ENCODE results near the gene NRL. TPM values are rescaled to one million over a fixed set of nuclear protein-coding genes. Genes with fewer than 3 reads are reported as not detected.
A peak's percentile ranks its signal among the peaks of the same experiment; 100 is the strongest.
"Not testable (repeated sequence)": the region's sequence is repeated elsewhere in the genome, so short reads cannot be mapped to it uniquely, and the experiment has no call there.

The NRL gene
- total and polyA plus RNA-seq, 2 experiments from 2014 or later, result 0.48 to 0.86 TPM

DNA sequence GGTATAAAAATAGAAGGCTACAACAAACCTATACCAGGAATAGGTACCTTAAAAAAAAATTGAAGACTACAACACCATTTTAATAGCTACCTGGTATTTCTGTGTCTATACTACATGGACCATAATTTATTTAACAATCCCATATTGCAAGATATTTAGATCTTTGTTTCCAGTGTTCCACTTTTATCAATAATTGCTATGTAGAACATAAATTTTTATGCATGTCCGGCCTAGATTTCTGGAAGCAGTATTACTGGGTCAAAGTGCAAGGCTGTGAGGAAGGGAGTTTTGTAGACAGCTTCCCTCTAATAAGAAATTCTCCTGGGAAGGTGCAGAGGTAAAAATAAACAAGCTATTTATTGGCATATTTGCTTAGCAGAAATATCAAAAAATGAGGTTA lies 4.2 kb downstream of the NRL start:
- Histone ChIP-seq H3K9me3 (ENCODE audit: low read depth) (no peaks in the 10 kb centered on the region), H3K4me2 (ENCODE audit: unreplicated experiment) (no peak overlapping the region), H3K4me3 (no peak overlapping the region), H3K79me2 (ENCODE audit: insufficient read depth) (peaks cover 4% of the 10 kb centered on the region; the same call in 1 of the 2 replicates), H3K36me3 (ENCODE audit: low read depth) (no peaks in the 10 kb centered on the region), H3K9ac (no peak overlapping the region), H2AFZ (no peak overlapping the region), H3K9me2 (ENCODE audit: insufficient read depth) (no peaks in the 10 kb centered on the region), H3F3A (ENCODE audit: insufficient read depth) (peaks cover 21% of the 10 kb centered on the region), H4K20me1 (ENCODE audit: insufficient read depth) (no peaks in the 10 kb centered on the region), H3K27me3 (replicated peaks; ENCODE audit: insufficient read depth) (no peaks in the 10 kb centered on the region), H3K4me1 (ENCODE audit: insufficient read depth) (peaks cover 7% of the 10 kb centered on the region; the same call in 1 of the 2 replicates), H3K27ac (no peak overlapping the region)
- no peak for DNase-seq
- WGBS, 2 experiments (ENCODE audit: low coverage in 1 of 2, low lambda C conversion rate in 2 of 2, missing lambda C conversion rate in 2 of 2), result 96 to 100% methylated on average over 1 of the region's 1 CpG
- in situ Hi-C loops (cut with MboI), result no loop called here
- TF ChIP-seq EZH2 (IDR thresholded peaks at IDR 0.05; ENCODE audit: insufficient read depth, poor library complexity, severe bottlenecking) (no peak), EZH2phosphoT487 (IDR thresholded peaks at IDR 0.05; ENCODE audit: insufficient read depth, low read depth) (no peak)

DNA sequence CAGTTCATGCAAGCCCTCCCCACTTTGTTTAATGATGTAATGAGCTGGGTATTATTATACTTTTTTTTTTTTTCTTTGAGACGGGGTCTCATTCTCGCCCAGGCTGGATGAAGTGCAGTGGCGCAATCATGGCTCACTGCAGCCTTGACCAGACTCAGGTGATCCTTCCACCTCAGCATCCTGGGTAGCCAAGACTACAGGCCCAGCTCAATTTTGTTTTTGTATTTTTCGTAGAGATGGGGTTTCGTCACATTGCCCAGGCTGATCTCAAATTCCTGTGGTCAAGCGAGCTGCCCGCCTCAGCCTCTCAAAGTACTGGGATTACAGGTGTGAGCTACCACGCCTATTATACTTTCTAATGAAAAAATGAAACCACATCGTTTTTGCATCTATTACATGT lies 4.7 kb downstream of the NRL start:
- H3K27ac ChIP-seq, result no peak overlapping the region
- H3K4me2 ChIP-seq (ENCODE audit: unreplicated experiment), result no peak overlapping the region
- H2AFZ ChIP-seq, result no peak overlapping the region
- in situ Hi-C loops (cut with MboI), result no loop called here
- H3K9me3 ChIP-seq (ENCODE audit: low read depth), result no peaks in the 10 kb centered on the region
- H3K79me2 ChIP-seq (ENCODE audit: insufficient read depth), result no peaks in the 10 kb centered on the region
- WGBS, 2 experiments (ENCODE audit: low coverage in 1 of 2, low lambda C conversion rate in 2 of 2, missing lambda C conversion rate in 2 of 2), result 87% methylated on average over 9 of the region's 9 CpGs
- H3K36me3 ChIP-seq (ENCODE audit: low read depth), result no peaks in the 10 kb centered on the region
- H3K9me2 ChIP-seq (ENCODE audit: insufficient read depth), result no peaks in the 10 kb centered on the region
- H4K20me1 ChIP-seq (ENCODE audit: insufficient read depth), result no peaks in the 10 kb centered on the region
- peaks cover 21% of the 10 kb centered on the region for H3F3A ChIP-seq (ENCODE audit: insufficient read depth)
- no peak overlapping the region for H3K9ac ChIP-seq
- DNase-seq, result no peak
- H3K4me1 ChIP-seq (ENCODE audit: insufficient read depth), result 0 out of 2 replicates have a peak, but pooled peaks cover 5% of the 10 kb centered on the region
- TF ChIP-seq EZH2phosphoT487 (IDR thresholded peaks at IDR 0.05; ENCODE audit: insufficient read depth, low read depth) (no peak), EZH2 (IDR thresholded peaks at IDR 0.05; ENCODE audit: insufficient read depth, poor library complexity, severe bottlenecking) (no peak)
- H3K4me3 ChIP-seq, result no peak overlapping the region
- H3K27me3 ChIP-seq (replicated peaks; ENCODE audit: insufficient read depth), result no peaks in the 10 kb centered on the region

DNA sequence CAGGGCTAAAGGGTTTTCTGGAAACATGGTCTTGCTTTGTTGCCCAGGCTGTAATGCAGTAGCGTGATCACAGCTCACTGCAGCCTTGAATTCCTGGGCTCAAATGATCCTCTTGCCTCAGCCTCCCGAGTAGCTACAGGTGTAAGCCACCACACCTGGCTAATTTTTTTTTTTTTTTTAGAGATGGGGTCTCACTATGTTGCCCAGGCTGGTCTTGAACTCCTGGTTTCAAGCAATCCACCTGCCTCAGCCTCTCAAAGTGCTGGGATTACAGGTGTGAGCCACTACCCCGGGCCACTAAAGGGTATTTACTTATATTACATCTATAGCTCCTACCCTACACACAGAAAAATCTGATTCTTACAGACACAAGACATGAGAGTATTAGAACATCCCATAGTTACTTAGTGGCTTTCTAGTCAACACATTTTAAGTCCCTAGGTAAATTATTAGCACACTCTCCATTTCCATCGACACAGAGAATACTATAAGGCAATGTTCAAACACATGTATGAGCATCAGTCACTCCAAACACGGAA lies 6.3 kb downstream of the NRL start:
- H2AFZ ChIP-seq, result peak overlapping the region; percentile 54
- TF ChIP-seq EZH2 (IDR thresholded peaks at IDR 0.05; ENCODE audit: insufficient read depth, poor library complexity, severe bottlenecking) (no peak), EZH2phosphoT487 (IDR thresholded peaks at IDR 0.05; ENCODE audit: insufficient read depth, low read depth) (no peak)
- in situ Hi-C loops (cut with MboI), result no loop called here
- no peak for DNase-seq
- H3K4me2 ChIP-seq (ENCODE audit: unreplicated experiment), result no peak overlapping the region
- H3K4me3 ChIP-seq, result no peak overlapping the region
- no peaks in the 10 kb centered on the region for H3K9me3 ChIP-seq (ENCODE audit: low read depth)
- peaks cover 28% of the 10 kb centered on the region for H3F3A ChIP-seq (ENCODE audit: insufficient read depth)
- no peaks in the 10 kb centered on the region for H4K20me1 ChIP-seq (ENCODE audit: insufficient read depth)
- no peak overlapping the region for H3K9ac ChIP-seq
- H3K79me2 ChIP-seq (ENCODE audit: insufficient read depth), result no peaks in the 10 kb centered on the region
- no peaks in the 10 kb centered on the region for H3K27me3 ChIP-seq (replicated peaks; ENCODE audit: insufficient read depth)
- H3K36me3 ChIP-seq (ENCODE audit: low read depth), result peaks cover 9% of the 10 kb centered on the region; the same call in 1 of the 2 replicates
- H3K27ac ChIP-seq, result no peak overlapping the region
- 56 to 60% methylated on average over 5 of the region's 5 CpGs for WGBS, 2 experiments (ENCODE audit: low coverage in 1 of 2, low lambda C conversion rate in 2 of 2, missing lambda C conversion rate in 2 of 2)
- H3K4me1 ChIP-seq (ENCODE audit: insufficient read depth), result 0 out of 2 replicates have a peak, but pooled peaks cover 5% of the 10 kb centered on the region
- H3K9me2 ChIP-seq (ENCODE audit: insufficient read depth), result no peaks in the 10 kb centered on the region

DNA sequence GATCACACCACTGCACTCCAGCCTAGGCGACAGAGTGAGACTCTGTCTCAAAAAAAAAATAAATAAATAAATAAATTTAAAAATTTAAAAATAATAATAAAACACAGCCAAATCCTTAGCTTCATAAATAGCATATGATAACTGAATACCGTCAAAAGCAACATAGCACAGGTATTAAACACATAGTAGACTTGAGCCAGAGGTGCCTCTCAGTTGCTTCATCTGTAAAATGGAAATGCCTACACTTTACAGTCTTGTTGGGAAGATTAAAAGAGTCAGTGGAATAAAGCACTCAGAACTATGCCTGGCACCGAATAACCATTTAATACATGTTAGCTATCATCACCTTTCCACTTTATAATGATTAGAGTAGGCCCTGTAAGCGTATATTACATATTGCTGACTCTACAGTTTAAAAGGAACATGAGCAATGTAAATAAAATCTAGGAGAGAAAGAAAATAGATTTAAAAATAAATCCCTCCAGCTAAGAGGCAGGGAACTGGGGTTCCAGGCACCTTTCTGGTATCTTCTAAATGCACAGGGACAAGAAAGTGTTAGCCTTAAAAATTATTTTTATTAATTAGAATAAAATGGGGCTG lies 8.0 kb downstream of the NRL start:
- H3F3A ChIP-seq (ENCODE audit: insufficient read depth), result peaks cover 30% of the 10 kb centered on the region
- H3K9ac ChIP-seq, result no peak overlapping the region
- no peak overlapping the region for H3K4me2 ChIP-seq (ENCODE audit: unreplicated experiment)
- H3K9me3 ChIP-seq (ENCODE audit: low read depth), result no peaks in the 10 kb centered on the region
- 0 out of 2 replicates have a peak, but pooled peaks cover 5% of the 10 kb centered on the region for H3K4me1 ChIP-seq (ENCODE audit: insufficient read depth)
- H3K79me2 ChIP-seq (ENCODE audit: insufficient read depth), result no peaks in the 10 kb centered on the region
- no peak overlapping the region for H3K27ac ChIP-seq
- no peak overlapping the region for H2AFZ ChIP-seq
- TF ChIP-seq EZH2phosphoT487 (IDR thresholded peaks at IDR 0.05; ENCODE audit: insufficient read depth, low read depth) (no peak), EZH2 (IDR thresholded peaks at IDR 0.05; ENCODE audit: insufficient read depth, poor library complexity, severe bottlenecking) (no peak)
- in situ Hi-C loops (cut with MboI), result no loop called here
- WGBS, 2 experiments (ENCODE audit: low coverage in 1 of 2, low lambda C conversion rate in 2 of 2, missing lambda C conversion rate in 2 of 2), result 80 to 87% methylated on average over 4 of the region's 4 CpGs
- peaks cover 24% of the 10 kb centered on the region; the same call in 1 of the 2 replicates for H3K36me3 ChIP-seq (ENCODE audit: low read depth)
- no peaks in the 10 kb centered on the region for H3K27me3 ChIP-seq (replicated peaks; ENCODE audit: insufficient read depth)
- no peak overlapping the region for H3K4me3 ChIP-seq
- DNase-seq, result no peak
- H3K9me2 ChIP-seq (ENCODE audit: insufficient read depth), result no peaks in the 10 kb centered on the region
- no peaks in the 10 kb centered on the region for H4K20me1 ChIP-seq (ENCODE audit: insufficient read depth)

DNA sequence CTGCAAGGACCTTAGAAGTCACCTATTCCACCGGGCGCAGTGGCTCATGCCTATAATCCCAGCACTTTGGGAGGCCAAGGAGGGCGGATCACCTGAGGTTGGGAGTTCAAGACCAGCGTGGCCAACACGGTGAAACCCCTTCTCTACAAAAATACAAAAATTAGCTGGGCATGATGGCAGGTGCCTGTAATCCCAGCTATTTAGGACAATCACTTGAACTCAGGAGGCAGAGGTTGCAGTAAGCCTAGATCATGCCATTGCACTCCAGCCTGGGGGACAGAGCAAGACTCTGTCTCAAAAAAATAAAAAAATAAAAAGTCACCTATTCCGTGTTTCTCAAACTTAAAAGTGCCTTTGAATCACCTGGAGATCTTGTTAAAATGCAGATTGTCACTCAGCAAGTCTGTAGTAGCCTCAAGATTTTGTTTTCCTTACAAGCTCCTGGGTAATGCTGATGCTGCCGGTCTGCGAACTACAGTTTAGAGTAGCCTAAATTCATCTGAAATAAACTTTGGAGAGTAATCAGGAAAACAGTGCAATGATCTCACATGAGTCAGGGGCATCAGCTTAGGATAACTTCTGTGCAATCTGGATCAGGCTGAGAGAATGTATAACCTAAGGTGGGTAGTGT lies 9.0 kb downstream of the NRL start:
- peak; percentile 10 for DNase-seq

More for the DNA sequence above, 9.0 kb downstream of the NRL start:
- H3K4me2 ChIP-seq (ENCODE audit: unreplicated experiment); H3K9me2 ChIP-seq (ENCODE audit: insufficient read depth); H3K9ac ChIP-seq; in situ Hi-C loops (cut with MboI); H3K79me2 ChIP-seq (ENCODE audit: insufficient read depth); H3K4me3 ChIP-seq; H4K20me1 ChIP-seq (ENCODE audit: insufficient read depth); H2AFZ ChIP-seq; H3K27me3 ChIP-seq (replicated peaks; ENCODE audit: insufficient read depth); H3K9me3 ChIP-seq (ENCODE audit: low read depth); H3K27ac ChIP-seq; H3K4me1 ChIP-seq (ENCODE audit: insufficient read depth): not testable (repeated sequence)
- WGBS, 2 experiments (ENCODE audit: low coverage in 1 of 2, low lambda C conversion rate in 2 of 2, missing lambda C conversion rate in 2 of 2), result 87 to 88% methylated on average over 8 of the region's 8 CpGs
- peaks cover 30% of the 10 kb centered on the region for H3F3A ChIP-seq (ENCODE audit: insufficient read depth)
- peaks cover 33% of the 10 kb centered on the region; the same call in 1 of the 2 replicates for H3K36me3 ChIP-seq (ENCODE audit: low read depth)
